H7 (cell line): Measurements from ENCODE around the gene PRKN. TPM values are rescaled to one million over a fixed set of nuclear protein-coding genes. Genes with fewer than 3 reads are reported as not detected.

Experiments
- DNase-seq: peaks from one replicate; pipeline ENCODE4 v3.0.0; 2012
- H3K27me3 ChIP-seq: 2 replicates; pipeline ENCODE4 v1.6.0; 2011; ENCODE audit warnings: mild to moderate bottlenecking, low read length; ENCODE audit not compliant: control insufficient read depth, insufficient read depth
- H3K36me3 ChIP-seq: replicated peaks from 2 replicates; pipeline ENCODE4 v1.5.1; 2011; ENCODE audit warnings: low read length; ENCODE audit not compliant: control insufficient read depth, insufficient read depth
- H3K4me3 ChIP-seq: 2 replicates; pipeline ENCODE4 v1.5.1; 2011; ENCODE audit warnings: low read depth, mild to moderate bottlenecking, control low read depth, low read length, moderate library complexity; ENCODE audit not compliant: insufficient read depth
- total RNA-seq: library from RNA; depleted of rRNA; stranded (reverse); fragments of >200 nt; shearing (Covaris generic); gene quantifications from 2 replicates; pipeline ENCODE4 v1.2.3, GENCODE V29; 2014

The PRKN gene
- total RNA-seq, 1 experiment from 2014 or later: 0.90 TPM

DNA sequence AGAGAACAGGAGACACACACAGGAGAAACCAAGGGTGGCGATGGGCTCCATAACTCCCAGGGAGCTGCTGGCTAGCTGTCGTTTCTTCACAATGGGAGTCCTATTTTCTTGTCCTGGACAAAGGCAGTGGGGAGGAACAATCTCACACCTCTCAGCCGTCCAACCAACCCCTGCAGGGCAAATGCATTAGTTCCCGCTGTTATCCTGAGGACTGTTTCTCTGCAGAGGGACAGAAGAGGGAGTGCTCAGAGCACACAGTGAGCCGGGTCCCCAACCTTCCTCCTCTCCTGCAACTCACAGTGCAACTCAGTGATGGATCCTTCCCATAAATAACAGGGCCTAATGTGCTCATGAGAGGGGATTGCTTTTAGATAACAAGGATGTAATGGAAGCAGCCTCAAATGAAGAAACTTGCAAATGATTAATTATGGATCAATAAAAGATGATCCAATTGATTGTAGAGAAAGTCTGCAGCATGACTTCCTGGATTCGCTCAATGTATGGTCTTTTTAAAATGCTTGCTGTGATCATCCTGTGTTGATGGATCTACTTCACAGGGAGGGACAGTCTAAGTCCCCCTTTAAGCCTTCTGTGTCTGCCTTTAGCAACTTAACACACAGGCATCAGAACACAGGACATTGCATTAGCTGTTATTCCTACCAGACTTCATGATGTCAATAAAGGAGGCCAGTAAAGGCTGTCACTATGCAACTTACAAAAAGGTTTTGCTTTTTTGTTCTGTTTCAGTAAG is 1000.3 kb downstream of the PRKN start:
- H3K36me3 ChIP-seq: no peaks in the 10 kb centered on the region
- peak; percentile 42 for DNase-seq
- no peaks in the 10 kb centered on the region for H3K27me3 ChIP-seq
- no peak overlapping the region for H3K4me3 ChIP-seq

DNA sequence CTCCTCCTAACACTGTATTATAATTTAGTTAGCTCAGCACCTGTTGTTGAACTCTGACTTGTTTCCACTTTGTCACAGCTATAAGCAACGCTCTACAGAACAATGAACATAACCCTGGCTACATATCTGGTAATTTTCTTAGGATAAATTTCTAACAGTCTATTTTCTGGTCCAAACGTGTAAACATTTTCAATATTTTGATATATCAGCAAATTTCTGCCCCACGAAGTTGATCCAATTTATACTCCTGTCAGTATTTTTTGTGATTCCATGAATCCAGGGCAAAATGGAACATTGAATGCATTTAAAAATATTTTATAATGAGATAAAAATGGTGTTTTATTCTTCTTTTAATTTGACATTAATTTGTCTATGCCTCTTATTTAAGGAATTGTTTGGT is 1005.2 kb downstream of the PRKN start:
- Histone ChIP-seq H3K36me3 (no peaks in the 10 kb centered on the region), H3K4me3 (no peak overlapping the region), H3K27me3 (no peaks in the 10 kb centered on the region)
- DNase-seq: no peak

DNA sequence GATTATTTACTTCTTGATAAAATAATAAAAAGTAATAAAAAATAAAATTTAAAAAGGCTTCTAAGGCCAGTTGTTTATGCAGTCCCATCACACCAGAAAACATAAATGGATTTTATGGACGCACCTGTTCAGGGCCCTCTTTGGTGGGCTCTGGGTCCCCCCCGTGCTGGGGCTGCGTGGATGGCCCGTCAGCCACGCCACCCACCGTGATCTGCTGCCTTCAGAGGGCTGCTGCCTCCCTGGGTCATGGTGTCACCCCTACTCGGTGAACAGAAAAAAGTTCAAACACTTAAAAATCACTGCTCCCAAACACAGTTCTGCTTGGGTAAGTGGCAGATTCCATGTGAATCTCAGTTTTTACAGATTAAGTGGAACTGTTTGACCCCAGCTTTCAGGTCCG is 1006.1 kb downstream of the PRKN start:
- DNase-seq: no peak
- H3K36me3 ChIP-seq: no peaks in the 10 kb centered on the region
- H3K4me3 ChIP-seq: no peak overlapping the region
- H3K27me3 ChIP-seq: no peaks in the 10 kb centered on the region

DNA sequence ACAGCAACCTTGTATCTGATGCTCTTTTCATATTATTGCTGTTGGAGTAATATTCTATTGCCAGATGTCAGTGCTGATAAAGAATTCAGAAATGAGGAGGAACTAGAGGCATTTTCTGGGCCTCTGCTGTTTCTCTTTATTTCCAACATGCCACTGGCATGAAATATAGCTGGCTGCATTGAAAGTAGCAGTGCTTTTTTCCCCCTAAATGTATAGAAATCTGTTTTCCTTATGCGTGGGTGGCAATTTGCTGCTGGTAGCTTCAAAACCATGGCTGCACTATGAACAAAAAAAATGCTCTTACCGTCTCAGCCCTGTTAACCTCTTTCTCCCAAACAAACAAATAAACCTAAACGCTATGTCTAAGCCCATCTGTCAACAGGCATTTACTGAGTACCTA is 1011.4 kb downstream of the PRKN start:
- H3K36me3 ChIP-seq: no peaks in the 10 kb centered on the region
- DNase-seq: no peak
- no peaks in the 10 kb centered on the region; the same call in 1 of the 2 replicates for H3K27me3 ChIP-seq
- H3K4me3 ChIP-seq: no peak overlapping the region

DNA sequence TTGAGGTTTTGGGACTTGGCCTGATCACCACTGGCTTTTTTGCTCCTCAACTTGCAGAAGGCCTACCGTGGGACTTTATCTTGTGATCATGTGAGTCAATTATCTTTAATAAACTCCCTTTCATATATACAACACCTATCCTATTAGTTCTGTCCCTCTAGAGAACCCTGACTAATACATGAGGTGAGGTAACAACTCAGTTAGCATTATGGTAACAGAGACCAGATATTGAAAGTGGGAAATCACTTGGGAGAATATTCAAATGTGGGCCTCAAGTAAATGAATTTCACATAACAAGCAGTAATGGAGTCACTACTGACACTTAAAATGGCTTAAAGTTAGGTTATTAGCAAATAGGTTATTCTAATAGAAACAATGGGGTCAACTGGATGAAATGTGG is 1015.6 kb downstream of the PRKN start:
- no peak for DNase-seq
- H3K36me3 ChIP-seq: no peaks in the 10 kb centered on the region
- no peak overlapping the region for H3K4me3 ChIP-seq
- H3K27me3 ChIP-seq: no peaks in the 10 kb centered on the region; the same call in 1 of the 2 replicates

DNA sequence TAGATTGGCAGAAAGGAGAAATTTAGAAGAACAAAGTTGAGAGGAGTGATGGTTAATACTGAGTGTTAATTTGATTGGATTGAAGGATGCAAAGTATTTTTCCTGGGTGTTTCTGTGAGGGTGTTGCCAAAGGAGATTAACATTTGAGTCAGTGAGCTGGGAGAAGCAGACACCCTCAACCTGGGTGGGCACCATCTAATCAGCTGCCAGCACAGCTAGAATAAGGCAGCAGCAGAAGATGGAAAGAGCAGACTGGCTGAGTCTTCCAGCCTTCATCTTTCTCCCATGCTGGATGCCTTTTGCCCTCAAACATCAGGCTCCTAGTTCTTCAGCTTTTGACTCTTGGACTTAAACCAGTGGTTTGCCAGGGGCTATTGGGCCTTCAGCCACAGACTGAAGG is 1016.1 kb downstream of the PRKN start:
- DNase-seq: no peak
- no peaks in the 10 kb centered on the region; the same call in 1 of the 2 replicates for H3K27me3 ChIP-seq
- H3K36me3 ChIP-seq: no peaks in the 10 kb centered on the region
- no peak overlapping the region for H3K4me3 ChIP-seq

DNA sequence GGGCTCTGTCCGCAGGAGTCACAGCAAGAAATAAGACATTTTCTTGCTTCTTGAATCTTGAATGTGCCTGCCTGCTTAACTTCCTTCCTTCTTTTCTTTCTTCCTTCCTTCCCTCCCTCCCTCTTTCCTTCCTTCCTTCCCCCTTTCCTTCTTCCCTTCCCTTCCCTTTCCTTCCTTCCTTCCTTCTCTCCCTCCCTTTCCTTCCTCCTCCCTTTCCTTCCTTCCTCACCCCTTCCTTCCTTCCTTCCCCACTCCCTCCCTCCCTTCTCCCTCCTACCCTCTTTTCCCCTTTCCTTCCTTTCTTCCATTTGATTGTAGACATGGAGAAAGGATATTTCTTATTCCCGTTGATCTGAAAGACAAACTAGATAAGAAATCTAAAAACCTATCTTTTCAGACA is 1016.9 kb downstream of the PRKN start:
- Histone ChIP-seq H3K27me3 (no peaks in the 10 kb centered on the region; the same call in 1 of the 2 replicates), H3K36me3 (no peaks in the 10 kb centered on the region), H3K4me3 (no peak overlapping the region)
- no peak for DNase-seq

DNA sequence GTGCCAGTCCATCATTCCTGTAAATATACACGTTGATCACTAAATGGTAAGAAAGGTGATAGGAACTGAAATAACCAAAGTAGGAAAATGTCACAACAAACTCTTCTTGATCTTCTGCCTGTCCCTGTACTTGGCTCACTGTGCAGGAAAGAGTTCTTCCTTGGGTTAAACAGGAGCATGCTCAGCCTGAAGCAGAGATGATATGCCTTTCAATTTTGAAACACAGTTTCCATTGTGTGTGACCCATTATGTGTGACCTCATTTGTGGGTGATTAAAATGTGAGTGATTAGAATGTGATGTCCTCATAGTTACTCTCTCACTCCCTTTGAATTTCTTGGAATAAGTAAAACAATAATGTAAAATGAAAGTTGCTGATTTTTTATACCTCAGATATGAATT is 1026.5 kb downstream of the PRKN start:
- H3K36me3 ChIP-seq: no peaks in the 10 kb centered on the region
- no peaks in the 10 kb centered on the region for H3K27me3 ChIP-seq
- DNase-seq: no peak
- no peak overlapping the region for H3K4me3 ChIP-seq

DNA sequence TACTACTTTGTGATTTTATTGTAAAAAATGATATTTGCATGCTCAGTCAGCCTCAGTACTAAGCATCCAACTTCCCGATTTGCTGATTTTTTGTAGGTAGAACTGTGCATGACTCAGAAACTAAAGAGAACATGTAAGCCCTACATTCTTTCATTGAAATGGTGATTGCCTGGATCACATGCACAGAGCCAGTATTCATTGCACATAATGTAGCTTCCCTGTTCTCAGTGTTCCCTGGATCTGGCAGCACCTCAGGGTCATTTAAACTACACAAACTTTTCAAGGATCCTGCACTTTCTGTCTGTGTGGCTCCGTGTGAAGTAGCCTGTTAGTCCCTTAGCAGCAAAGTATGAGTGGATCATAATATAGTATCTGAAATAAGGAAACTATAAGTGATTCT is 1030.8 kb downstream of the PRKN start:
- Histone ChIP-seq H3K27me3 (no peaks in the 10 kb centered on the region), H3K4me3 (no peak overlapping the region)
- DNase-seq: no peak

DNA sequence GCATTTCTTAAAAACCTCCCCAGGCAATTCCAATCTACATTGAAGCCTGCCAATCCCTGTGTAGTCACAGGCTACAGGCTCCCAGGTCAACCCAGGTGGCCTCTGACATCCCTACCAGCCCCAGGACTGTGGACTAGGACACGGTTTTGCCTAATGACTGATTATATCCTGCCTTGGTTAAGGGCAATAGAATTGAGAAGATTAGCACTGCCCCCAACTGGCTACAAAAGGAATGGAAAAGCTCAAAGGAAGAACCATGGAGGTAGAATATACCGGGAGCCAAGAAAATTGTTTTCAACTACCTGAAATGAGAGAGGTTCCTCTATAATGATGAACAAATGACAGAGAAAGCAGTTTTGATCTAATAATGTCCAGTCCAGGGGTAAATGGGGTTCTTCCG is 1032.6 kb downstream of the PRKN start:
- Histone ChIP-seq H3K27me3 (no peaks in the 10 kb centered on the region), H3K4me3 (no peak overlapping the region), H3K36me3 (no peaks in the 10 kb centered on the region)
- DNase-seq: peak; percentile 39

More for the DNA sequence above, 1030.8 kb downstream of the PRKN start:
- no peaks in the 10 kb centered on the region for H3K36me3 ChIP-seq

DNA sequence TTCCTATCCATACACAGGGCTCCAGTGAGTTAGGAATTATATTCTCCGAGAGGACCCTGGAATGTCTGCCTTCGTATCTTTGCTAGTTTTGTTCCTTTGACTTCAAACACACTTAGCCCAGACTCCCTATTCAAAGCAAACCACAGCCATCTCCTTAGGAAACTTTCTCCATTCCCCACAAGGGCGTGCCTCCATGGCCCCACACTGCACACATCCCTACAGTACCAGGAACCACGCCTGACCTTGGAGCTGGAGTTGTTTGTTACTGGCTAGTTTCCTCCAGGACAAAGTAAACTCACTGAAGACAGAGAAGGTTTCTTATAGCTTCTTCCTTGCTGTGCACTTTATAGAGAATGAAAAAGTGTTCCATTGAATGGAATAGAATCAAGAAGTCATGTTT is 1040.9 kb downstream of the PRKN start:
- H3K27me3 ChIP-seq: no peaks in the 10 kb centered on the region
- H3K36me3 ChIP-seq: no peaks in the 10 kb centered on the region
- no peak overlapping the region for H3K4me3 ChIP-seq
- no peak for DNase-seq

DNA sequence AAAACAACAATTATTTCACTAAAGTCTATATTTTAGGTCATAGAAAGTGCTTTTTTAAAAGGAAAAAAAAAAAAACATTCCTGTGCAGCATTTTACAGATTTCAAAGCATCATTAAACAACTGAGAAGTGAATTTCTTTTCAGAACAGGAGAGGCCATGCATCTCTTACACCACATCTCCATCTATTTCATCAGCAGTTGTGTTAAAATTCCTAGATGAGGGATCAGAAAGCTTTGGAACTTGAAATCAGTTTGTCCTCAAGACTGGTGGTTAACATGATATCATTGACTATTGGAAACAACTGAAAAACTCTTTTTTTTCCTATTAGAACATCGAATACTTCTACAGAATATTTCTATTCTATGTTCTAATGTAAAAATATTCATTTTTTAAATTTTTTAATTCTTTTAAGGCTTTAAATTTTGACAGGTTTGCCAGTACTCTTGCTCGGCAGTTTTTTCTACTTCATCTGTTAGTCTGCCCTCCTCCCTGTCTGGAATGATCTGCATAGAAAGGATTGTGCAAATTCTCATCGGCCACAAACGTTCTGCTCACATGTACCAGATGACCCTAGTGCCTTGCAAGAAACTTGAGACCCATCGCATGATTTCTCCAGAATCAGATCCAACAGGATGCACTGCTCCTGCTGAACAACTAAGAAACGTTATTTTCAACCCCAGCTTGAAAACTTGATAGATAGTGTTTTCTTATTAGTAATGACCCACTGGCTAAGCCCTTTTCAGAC is 1042.7 kb downstream of the PRKN start:
- H3K27me3 ChIP-seq: no peaks in the 10 kb centered on the region
- DNase-seq: no peak
- H3K36me3 ChIP-seq: no peaks in the 10 kb centered on the region
- H3K4me3 ChIP-seq: no peak overlapping the region

DNA sequence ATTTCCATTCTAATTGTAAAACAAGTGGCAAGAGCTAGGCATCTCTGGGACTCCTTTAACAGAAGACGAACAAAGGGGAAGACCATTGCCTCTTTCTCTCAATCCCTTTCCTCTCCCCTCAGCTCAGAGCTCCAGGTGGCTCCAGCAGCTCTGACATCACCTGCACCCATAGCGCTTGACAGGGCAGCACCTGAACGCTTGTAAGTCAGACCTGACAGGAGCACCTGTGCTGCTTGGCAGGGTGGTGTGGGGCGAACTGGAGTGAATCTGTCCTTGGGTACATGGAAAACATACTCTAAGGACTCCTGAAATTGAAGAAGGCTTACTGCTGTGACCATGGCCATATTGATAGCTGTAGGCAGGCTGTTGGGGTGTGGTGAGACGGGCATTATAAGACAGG is 1044.2 kb downstream of the PRKN start:
- Histone ChIP-seq H3K36me3 (no peaks in the 10 kb centered on the region), H3K4me3 (no peak overlapping the region), H3K27me3 (no peaks in the 10 kb centered on the region)
- no peak for DNase-seq

DNA sequence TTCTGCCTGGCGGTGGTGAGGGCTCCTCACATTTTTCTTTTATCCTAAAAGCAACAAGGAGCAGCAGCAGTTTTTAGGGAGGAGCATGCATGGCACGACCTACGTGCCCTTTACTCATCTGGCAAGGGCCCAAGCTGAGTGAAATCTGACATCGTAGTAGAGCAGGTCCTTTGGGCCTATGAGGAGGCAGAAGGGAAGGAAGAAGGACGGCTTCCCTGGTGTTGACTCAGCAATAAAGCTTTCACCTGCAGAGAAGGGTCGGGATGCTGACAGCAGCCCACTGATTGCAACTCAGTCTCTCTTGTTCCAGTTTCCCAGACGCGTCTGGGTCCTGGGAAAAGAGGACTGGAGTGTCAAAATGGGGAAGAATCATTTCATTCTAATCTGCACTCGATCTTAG is 1044.6 kb downstream of the PRKN start:
- no peaks in the 10 kb centered on the region for H3K27me3 ChIP-seq
- DNase-seq: no peak
- H3K4me3 ChIP-seq: no peak overlapping the region
- H3K36me3 ChIP-seq: no peaks in the 10 kb centered on the region

DNA sequence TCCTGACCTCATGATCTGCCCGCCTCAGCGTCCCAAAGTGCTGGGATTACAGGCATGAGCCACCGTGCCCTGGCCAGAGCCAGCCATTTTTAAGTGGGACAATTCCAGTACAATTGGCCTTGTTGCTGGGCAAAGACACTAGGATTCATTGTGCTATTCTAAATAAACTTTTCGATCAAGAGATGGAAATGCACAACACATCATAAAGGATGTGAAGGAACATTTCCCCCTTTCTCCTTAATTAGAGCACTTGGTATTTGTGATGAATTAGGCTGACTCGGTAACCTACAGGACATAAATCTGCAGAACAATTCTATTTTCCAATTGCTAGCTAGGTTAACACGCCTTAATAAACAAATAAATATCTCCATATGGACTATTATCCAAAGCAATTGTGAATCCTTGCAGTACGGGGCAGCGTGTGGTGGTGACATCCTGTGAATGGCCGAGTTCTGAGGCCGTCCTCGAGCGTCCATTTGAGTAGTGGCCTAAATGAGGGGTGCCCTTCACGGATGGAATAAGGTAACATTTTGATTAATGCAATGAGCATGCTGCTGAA is 1047.5 kb downstream of the PRKN start:
- H3K36me3 ChIP-seq: no peaks in the 10 kb centered on the region
- no peak for DNase-seq
- no peaks in the 10 kb centered on the region for H3K27me3 ChIP-seq
- no peak overlapping the region for H3K4me3 ChIP-seq
